Measurements from ENCODE around the gene ATP11B.

- TF ChIP-seq CTCF (conservative IDR thresholded peaks at IDR 0.05; ENCODE audit: low read depth, low read length) = no peak
- TF ChIP-seq EZH2 (IDR thresholded peaks at IDR 0.05; ENCODE audit: borderline replicate concordance, low read depth, low read length, poor library complexity, severe bottlenecking) = no peak
These were observed 17.4 kb downstream of the ATP11B start for GRCh38 chr3:182810574-182811268.

Data from A673 (cell line).